SK-N-SH (cell line): ENCODE results near the gene RALY. TPM values are rescaled to one million over a fixed set of nuclear protein-coding genes. Genes with fewer than 3 reads are reported as not detected.
A peak's percentile ranks its signal among the peaks of the same experiment; 100 is the strongest.

Source experiments
- CTCF ChIA-PET: fragments of 300-600, 350-600 bp; formaldehyde crosslinking; extraction: SDS; loops from one replicate; lab custom pipeline; 2021; lab: Yijun Ruan, JAX
- POLR2A ChIA-PET: fragments of 350-600 bp; sonication (Branson Sonifier 250); formaldehyde crosslinking; extraction: SDS; loops from one replicate; lab custom pipeline; 2020; ENCODE audit warnings: antibody characterized with exemption, inconsistent platforms; lab: Yijun Ruan, JAX
- DNase-seq: peaks from one replicate; pipeline ENCODE4 v3.0.0; 2012
- H2AFZ ChIP-seq: fragments of 200-600 bp; sonication (generic); 2 replicates; pipeline ENCODE4 v1.8.1; 2016; ENCODE audit warnings: antibody characterized with exemption, mild to moderate bottlenecking, low read depth
- H3F3A ChIP-seq: fragments of 200-600 bp; sonication (generic); replicated peaks from 2 replicates; pipeline ENCODE3; 2016; ENCODE audit warnings: antibody characterized with exemption, mild to moderate bottlenecking; ENCODE audit not compliant: insufficient read depth
- H3K27ac ChIP-seq, 2 experiments: fragments of 200-500 bp in 1 of 2; fragments of 200-600 bp in 1 of 2; sonication (Bioruptor generic) in 1 of 2; sonication (generic), shearing (Covaris generic) in 1 of 2; 2 replicates each; pipeline versions ENCODE4 v1.5.1 to v1.6.1; 2014 to 2016; ENCODE audit warnings: low read depth in 2 of 2, inconsistent platforms in 1 of 2, low read length in 1 of 2, mild to moderate bottlenecking in 1 of 2, mixed read lengths in 1 of 2
- H3K27me3 ChIP-seq: fragments of 200-600 bp; sonication (generic), shearing (Covaris generic); 2 replicates; pipeline ENCODE4 v1.6.1; 2016; ENCODE audit warnings: mixed run types; ENCODE audit not compliant: insufficient read depth
- H3K36me3 ChIP-seq, 2 experiments: fragments of 200-500 bp in 1 of 2; fragments of 200-600 bp in 1 of 2; sonication (Bioruptor generic) in 1 of 2; sonication (generic) in 1 of 2; replicated peaks in 1 of 2; 2 replicates each; pipeline versions ENCODE3 to v1.5.1; 2014 to 2016; ENCODE audit warnings: low read length in 1 of 2, mild to moderate bottlenecking in 1 of 2; ENCODE audit not compliant: insufficient read depth in 2 of 2, control insufficient read depth in 1 of 2
- H3K4me1 ChIP-seq, 2 experiments: fragments of 200-500 bp in 1 of 2; fragments of 200-600 bp in 1 of 2; sonication (Bioruptor generic) in 1 of 2; sonication (generic), shearing (Covaris generic) in 1 of 2; 2 replicates each; pipeline versions ENCODE4 v1.5.1 to v1.6.1; 2014 to 2016; ENCODE audit warnings: low read depth in 1 of 2, low read length in 1 of 2, mixed run types in 1 of 2; ENCODE audit not compliant: insufficient read depth in 2 of 2, control insufficient read depth in 1 of 2
- H3K4me2 ChIP-seq: fragments of 200-600 bp; sonication (generic), shearing (Covaris generic); 2 replicates; pipeline ENCODE4 v1.6.1; 2017; ENCODE audit warnings: mixed run types
- H3K4me3 ChIP-seq, 2 experiments: fragments of 200-500 bp in 1 of 2; fragments of 200-600 bp in 1 of 2; sonication (Bioruptor generic) in 1 of 2; sonication (generic), shearing (Covaris generic) in 1 of 2; 2 replicates each; pipeline versions ENCODE4 v1.5.1 to v1.8.1; 2014 to 2016; ENCODE audit warnings: low read depth in 2 of 2, inconsistent platforms in 1 of 2, low read length in 1 of 2, mild to moderate bottlenecking in 1 of 2, mixed read lengths in 1 of 2, moderate library complexity in 1 of 2
- H3K79me2 ChIP-seq: fragments of 200-600 bp; sonication (generic); 2 replicates; pipeline ENCODE4 v1.8.1; 2017; ENCODE audit warnings: mild to moderate bottlenecking; ENCODE audit not compliant: insufficient read depth
- H3K9ac ChIP-seq: fragments of 200-600 bp; sonication (generic); 2 replicates; pipeline ENCODE4 v1.6.1; 2017; ENCODE audit warnings: mixed run types
- H3K9me2 ChIP-seq: fragments of 200-600 bp; sonication (generic); 2 replicates; pipeline ENCODE4 v1.6.1; 2017; ENCODE audit warnings: mixed run types
- H3K9me3 ChIP-seq: fragments of 200-600 bp; sonication (generic); 2 replicates; pipeline ENCODE4 v1.6.1; 2017; ENCODE audit warnings: mixed run types, mild to moderate bottlenecking, moderate library complexity
- H4K20me1 ChIP-seq: fragments of 200-600 bp; sonication (generic); 2 replicates; pipeline ENCODE4 v1.6.1; 2017; ENCODE audit warnings: mild to moderate bottlenecking, mixed run types; ENCODE audit not compliant: insufficient read depth
- CTCF ChIP-seq: fragments of 200-600 bp; sonication (generic); IDR thresholded peaks from 2 replicates; pipeline ENCODE4 v1.6.1; 2017; ENCODE audit warnings: antibody characterized with exemption, mild to moderate bottlenecking, moderate library complexity
- GATA2 ChIP-seq: sonication (generic); formaldehyde crosslinking; IDR thresholded peaks from 2 replicates; pipeline ENCODE4 v1.5.0; 2020; ENCODE audit warnings: mild to moderate bottlenecking, missing genetic modification reagents
- IRF3 ChIP-seq: fragments of 150-350 bp; IDR thresholded peaks from 2 replicates; pipeline ENCODE4 v1.6.1; 2016; ENCODE audit warnings: mild to moderate bottlenecking, low read depth, low read length
- JUND ChIP-seq: IDR thresholded peaks from 2 replicates; pipeline ENCODE4 v1.4.0; 2012
- MAX ChIP-seq: IDR thresholded peaks from 2 replicates; pipeline ENCODE4 v1.4.0; 2012; ENCODE audit warnings: low read depth
- NFIC ChIP-seq: IDR thresholded peaks from 2 replicates; pipeline ENCODE4 v1.4.0; 2012; ENCODE audit warnings: borderline replicate concordance
- PBX3 ChIP-seq: IDR thresholded peaks from 2 replicates; pipeline ENCODE4; 2012
- POLR2AphosphoS5 ChIP-seq: IDR thresholded peaks from 2 replicates; pipeline ENCODE4 v1.6.1; 2012; ENCODE audit warnings: low read depth, low read length
- RAD21 ChIP-seq: IDR thresholded peaks from 2 replicates; pipeline ENCODE4 v1.6.1; 2012; ENCODE audit warnings: mild to moderate bottlenecking, low read length
- SIN3A ChIP-seq: IDR thresholded peaks from 2 replicates; pipeline ENCODE4 v1.6.1; 2012; ENCODE audit warnings: low read depth, mild to moderate bottlenecking, low read length, moderate library complexity, borderline replicate concordance
- SMC3 ChIP-seq: IDR thresholded peaks from 2 replicates; pipeline ENCODE4 v1.6.1; 2012; ENCODE audit warnings: low read depth, low read length, improper control_type of control experiment
- TCF12 ChIP-seq: IDR thresholded peaks from 2 replicates; pipeline ENCODE4 v1.4.0; 2012
- USF1 ChIP-seq: IDR thresholded peaks from 2 replicates; pipeline ENCODE4 v1.4.0; 2012; ENCODE audit warnings: low read depth, borderline replicate concordance
- WGBS: methylation state at CpG from one replicate; pipeline ENCODE4 v1.1.6; 2017; ENCODE audit warnings: low lambda C conversion rate; 5-methylcytosine and 5-hydroxymethylcytosine counted together
- polyA plus RNA-seq, 3 experiments: library from polyadenylated mRNA; depleted of rRNA; stranded (reverse); fragments of >200 nt; gene quantifications; 2 replicates each; pipeline ENCODE4 v1.2.3, GENCODE V29; 2012

RALY gene
- polyA plus RNA-seq, 1 of the 3 experiments (the other 2 are of a cell fraction), result 130 TPM

GRCh38 chr20:34110745-34111641, 117.3 kb downstream of the RALY start:
- H3K9me2 ChIP-seq, result no peaks in the 10 kb centered on the region
- no peaks in the 10 kb centered on the region for H3K9me3 ChIP-seq
- H3K79me2 ChIP-seq, result peaks cover 61% of the 10 kb centered on the region
- ChIA-PET CTCF (interaction anchor here (2.2 to 2.8 kb wide), 2 partner anchors 16 to 18 kb away, joined by 6 to 13 read pairs; no protein-coding TSS in a partner anchor), POLR2A (interaction anchor here (2.0 kb wide), 1 partner anchor 14 kb away, joined by 6 read pairs; no protein-coding TSS in a partner anchor)
- DNase-seq, result peak; percentile 31
- no peaks in the 10 kb centered on the region for H3K27me3 ChIP-seq
- H3K4me2 ChIP-seq, result peak overlapping the region; percentile 86
- peaks cover 24 to 29% of the 10 kb centered on the region in 2 experiments for H3K36me3 ChIP-seq
- H3F3A ChIP-seq, result peaks cover 10% of the 10 kb centered on the region
- TF ChIP-seq SMC3, result no peak
- TF ChIP-seq USF1, result no peak
- no peak for TF ChIP-seq TCF12
- TF ChIP-seq CTCF, result peak; percentile 12; the same call in 1 of the 2 replicates
- 0 out of 2 replicates have a peak, but pooled peaks have one; percentile 6 for TF ChIP-seq MAX
- TF ChIP-seq POLR2AphosphoS5, result peak; percentile 26; the same call in 1 of the 2 replicates
- peak overlapping the region; percentile 87 to 88 for H3K4me3 ChIP-seq
- peak overlapping the region; percentile 99 for H3K9ac ChIP-seq
- H3K4me1 ChIP-seq, result peaks cover 7 to 21% of the 10 kb centered on the region in 2 experiments; a peak in 3 of 4 replicates
- WGBS, result 7% methylated on average over 22 of the region's 22 CpGs
- no peak overlapping the region for H2AFZ ChIP-seq
- peak overlapping the region; percentile 94 to 97 for H3K27ac ChIP-seq
- peaks cover 54% of the 10 kb centered on the region for H4K20me1 ChIP-seq

- Histone ChIP-seq H3K4me2 (peak within 1 kb of the TSS; percentile 95), H3K79me2 (peaks cover 51% of the 10 kb centered on the region), H3K27me3 (no peaks in the 10 kb centered on the region), H3K36me3 (peaks cover 20 to 24% of the 10 kb centered on the region in 2 experiments), H3K9me3 (no peaks in the 10 kb centered on the region), H3F3A (peaks cover 10% of the 10 kb centered on the region), H4K20me1 (peaks cover 45% of the 10 kb centered on the region), H3K4me1 (peaks cover 7 to 21% of the 10 kb centered on the region in 2 experiments; a peak in 3 of 4 replicates), H3K27ac (peak within 1 kb of the TSS; percentile 94 to 97), H3K9ac (peak within 1 kb of the TSS; percentile 99), H2AFZ (peak within 1 kb of the TSS; percentile 100), H3K4me3 (peak within 1 kb of the TSS; percentile 87 to 88), H3K9me2 (no peaks in the 10 kb centered on the region)
- POLR2A ChIA-PET, result interaction anchor here (0.6 to 2.0 kb wide), 14 partner anchors 12 to 240 kb away, joined by 3 to 7 read pairs (median 4); no protein-coding TSS in a partner anchor
- CTCF ChIA-PET, result interaction anchor here (0.9 to 2.8 kb wide), 4 partner anchors 13 to 253 kb away, joined by 3 to 13 read pairs (median 5); no protein-coding TSS in a partner anchor
- WGBS, result 0% methylated on average over 9 of the region's 81 CpGs
- peak; percentile 94 for DNase-seq
- TF ChIP-seq TCF12, result no peak
- TF ChIP-seq JUND, result no peak
- no peak for TF ChIP-seq IRF3
- peak; percentile 72 for TF ChIP-seq MAX
- TF ChIP-seq NFIC, result peak; percentile 62
- peak; percentile 22; the same call in 1 of the 2 replicates for TF ChIP-seq SIN3A
- no peak for TF ChIP-seq PBX3
- TF ChIP-seq GATA2, result no peak
- TF ChIP-seq RAD21, result no peak
Observed at GRCh38 chr20:34111702-34112599, 118.2 kb downstream of the RALY start, which contains the start of gene EIF2S2. Gene EIF2S2 (minus strand): TSS chr20:34112243. CDS start chr20:34112110, 133 bp downstream.
